Astrocyte (in vitro differentiated cells and primary cell): ENCODE measurements around the gene NBPF1.
"Not testable (repeated sequence)": the region's sequence is repeated elsewhere in the genome, so short reads cannot be mapped to it uniquely, and the experiment has no call there.

Experiments used
- CTCF ChIP-seq: IDR thresholded peaks from 2 replicates; pipeline ENCODE4 v1.5.1; 2011; ENCODE audit warnings: low read depth, mild to moderate bottlenecking, inconsistent platforms, low read length, moderate library complexity; ENCODE audit not compliant: insufficient read depth
- EZH2 ChIP-seq: IDR thresholded peaks from 2 replicates; pipeline ENCODE4 v1.6.1; 2012; ENCODE audit warnings: mild to moderate bottlenecking, low read length, inconsistent platforms; ENCODE audit not compliant: insufficient read depth

DNA sequence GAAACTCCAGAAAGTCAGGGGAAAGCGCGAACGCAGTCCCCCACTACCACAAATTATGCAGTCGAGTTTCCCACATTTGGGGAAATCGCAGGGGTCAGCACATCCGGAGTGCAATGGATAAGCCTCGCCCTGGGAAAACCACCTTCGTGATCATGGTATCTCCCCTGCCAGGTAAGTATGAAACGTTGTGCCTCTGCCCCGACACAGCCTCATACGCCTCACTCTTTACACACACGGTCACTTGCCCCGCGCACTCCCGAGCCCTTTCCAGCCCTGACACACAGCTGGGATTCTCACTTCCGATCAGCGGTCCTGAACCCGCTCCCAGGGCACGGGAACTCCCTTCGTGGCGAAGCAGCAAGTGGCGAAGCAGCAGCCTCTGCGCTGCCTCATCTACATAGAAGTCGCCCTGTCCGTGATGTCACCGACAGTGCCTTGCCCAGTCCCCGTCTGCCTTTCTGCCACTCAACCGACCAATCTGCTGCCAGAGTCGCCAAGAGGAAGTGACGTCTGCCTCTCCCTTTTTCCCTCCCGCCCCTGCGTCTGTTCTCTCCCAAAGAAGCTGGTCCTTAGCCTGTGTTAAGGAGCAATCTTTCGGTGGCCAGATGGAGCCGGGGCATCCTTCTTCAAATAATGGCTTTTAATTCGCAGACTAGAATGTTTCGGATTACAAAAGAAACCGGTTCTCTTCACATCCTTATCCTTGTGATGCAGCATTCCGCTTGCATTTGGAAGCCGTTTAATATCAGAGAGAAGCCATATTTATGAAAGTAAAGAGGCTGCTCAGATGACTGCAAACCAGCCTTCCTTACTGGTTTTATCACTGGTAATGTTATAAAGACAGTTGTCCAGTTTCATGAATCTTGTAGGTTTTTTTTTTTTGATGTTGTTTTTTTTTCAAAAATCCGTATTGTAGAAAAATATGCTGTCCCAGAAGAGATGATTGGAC lies 99.0 kb downstream of the NBPF1 start, which contains the start of gene RNU1-1:
- not testable (repeated sequence) for TF ChIP-seq CTCF, EZH2
